HEK293 (cell line): ENCODE results near the gene PCDHB7.

Experiments used
- CTCF ChIA-PET: fragments of 350-600 bp; formaldehyde crosslinking; extraction: SDS; loops from one replicate; lab custom pipeline; 2021; ENCODE audit warnings: antibody characterized with exemption; lab: Yijun Ruan, JAX
- POLR2A ChIA-PET: fragments of 300-600 bp; formaldehyde crosslinking; extraction: SDS; loops from one replicate; lab custom pipeline; 2020; ENCODE audit warnings: antibody characterized with exemption, inconsistent platforms; lab: Yijun Ruan, JAX
- H3K27ac ChIP-seq: fragments of 200-500 bp; sonication (Bioruptor generic); 2 replicates; pipeline ENCODE4 v1.5.1; 2014; ENCODE audit warnings: low read depth, low read length, control low read depth, inconsistent platforms; ENCODE audit errors: extremely low read depth
- H3K36me3 ChIP-seq, 2 experiments: fragments of 200-500 bp in 1 of 2; sonication (Bioruptor generic) in 1 of 2; 1 replicate in 1 of 2; 2 replicates in 1 of 2; pipeline ENCODE4 v1.5.1; 2014 to 2017; ENCODE audit warnings: inconsistent platforms in 2 of 2, low read length in 2 of 2; ENCODE audit not compliant: control insufficient read depth in 2 of 2, insufficient read depth in 1 of 2
- H3K4me1 ChIP-seq: fragments of 200-500 bp; sonication (Bioruptor generic); 2 replicates; pipeline ENCODE4 v1.5.1; 2014; ENCODE audit warnings: mild to moderate bottlenecking, low read length, inconsistent platforms; ENCODE audit not compliant: control insufficient read depth, insufficient read depth
- H3K4me3 ChIP-seq: 2 replicates; pipeline ENCODE4 v1.5.1; 2011; ENCODE audit warnings: low read depth, mild to moderate bottlenecking, control low read depth, low read length, moderate library complexity
- H3K9me3 ChIP-seq: fragments of 200-500 bp; sonication (Bioruptor generic); 2 replicates; pipeline ENCODE4 v1.5.1; 2014; ENCODE audit warnings: low read depth, low read length, inconsistent platforms; ENCODE audit not compliant: control insufficient read depth, insufficient read depth
- GFI1B ChIP-seq: fragments of 450-650 bp; formaldehyde crosslinking; IDR thresholded peaks from 2 replicates; pipeline ENCODE4 v1.5.1; 2016; ENCODE audit warnings: missing biosample characterization, missing genetic modification characterization
- PRDM1 ChIP-seq: fragments of 450-650 bp; formaldehyde crosslinking; IDR thresholded peaks from 2 replicates; pipeline ENCODE4; 2016; ENCODE audit warnings: missing biosample characterization, missing genetic modification characterization
- PRDM4 ChIP-seq: fragments of 450-650 bp; formaldehyde crosslinking; IDR thresholded peaks from 2 replicates; pipeline ENCODE4 v1.5.1; 2017; ENCODE audit warnings: missing biosample characterization, missing genetic modification characterization
- REST ChIP-seq: fragments of 450-650 bp; formaldehyde crosslinking; IDR thresholded peaks from 2 replicates; pipeline ENCODE4 v1.5.1; 2016; ENCODE audit warnings: missing biosample characterization, missing genetic modification characterization
- SETDB1 ChIP-seq: IDR thresholded peaks from one replicate; pipeline ENCODE4 v1.6.1; 2017; ENCODE audit warnings: mild to moderate bottlenecking, low read length, moderate library complexity, mixed read lengths; ENCODE audit not compliant: insufficient read length
- TCF7L2 ChIP-seq: IDR thresholded peaks from 2 replicates; pipeline ENCODE4 v1.6.1; 2011; ENCODE audit warnings: low read depth, mild to moderate bottlenecking, inconsistent platforms, low read length, moderate library complexity, borderline replicate concordance
- YY2 ChIP-seq: fragments of 450-650 bp; formaldehyde crosslinking; IDR thresholded peaks from 2 replicates; pipeline ENCODE4 v1.5.1; 2016; ENCODE audit warnings: missing biosample characterization, missing genetic modification characterization
- ZFHX2 ChIP-seq: fragments of 450-650 bp; formaldehyde crosslinking; conservative IDR thresholded peaks from 2 replicates; pipeline ENCODE4 v1.5.1; 2016; ENCODE audit warnings: missing biosample characterization, missing genetic modification characterization
- ZFP37 ChIP-seq: fragments of 450-650 bp; formaldehyde crosslinking; IDR thresholded peaks from 2 replicates; pipeline ENCODE4 v1.5.1; 2016; ENCODE audit warnings: missing biosample characterization, missing genetic modification characterization
- ZNF132 ChIP-seq: fragments of 450-650 bp; formaldehyde crosslinking; IDR thresholded peaks from 2 replicates; pipeline ENCODE4 v1.5.1; 2017; ENCODE audit warnings: missing biosample characterization, missing genetic modification characterization, borderline replicate concordance
- ZNF26 ChIP-seq: fragments of 450-650 bp; formaldehyde crosslinking; IDR thresholded peaks from 2 replicates; pipeline ENCODE4 v1.5.1; 2016; ENCODE audit warnings: missing biosample characterization, missing genetic modification characterization
- ZNF311 ChIP-seq: fragments of 450-650 bp; formaldehyde crosslinking; IDR thresholded peaks from 2 replicates; pipeline ENCODE4 v1.5.1; 2017; ENCODE audit warnings: missing biosample characterization, missing genetic modification characterization, borderline replicate concordance
- ZNF394 ChIP-seq: fragments of 450-650 bp; formaldehyde crosslinking; IDR thresholded peaks from 2 replicates; pipeline ENCODE4 v1.5.1; 2016; ENCODE audit warnings: missing biosample characterization, missing genetic modification characterization, mild to moderate bottlenecking, moderate library complexity, borderline replicate concordance
- ZNF433 ChIP-seq: fragments of 450-650 bp; formaldehyde crosslinking; IDR thresholded peaks from 2 replicates; pipeline ENCODE4 v1.5.1; 2016; ENCODE audit warnings: missing biosample characterization, missing genetic modification characterization, low read depth
- ZNF596 ChIP-seq: fragments of 450-650 bp; IDR thresholded peaks from 2 replicates; pipeline ENCODE4 v1.5.0; 2018; ENCODE audit warnings: missing biosample characterization, mild to moderate bottlenecking, missing genetic modification characterization, moderate library complexity
- ZNF626 ChIP-seq: fragments of 450-650 bp; sonication (Bioruptor Pico); formaldehyde crosslinking; IDR thresholded peaks from 2 replicates; pipeline ENCODE4 v1.5.1; 2018; ENCODE audit warnings: missing biosample characterization, missing genetic modification characterization, inconsistent platforms
- ZNF639 ChIP-seq: fragments of 450-650 bp; formaldehyde crosslinking; IDR thresholded peaks from 2 replicates; pipeline ENCODE4 v1.5.1; 2016; ENCODE audit warnings: missing biosample characterization, missing genetic modification characterization
- ZNF704 ChIP-seq: fragments of 450-650 bp; formaldehyde crosslinking; IDR thresholded peaks from 2 replicates; pipeline ENCODE4 v1.5.1; 2016; ENCODE audit warnings: missing biosample characterization, missing genetic modification characterization
- ZSCAN4 ChIP-seq: fragments of 450-650 bp; formaldehyde crosslinking; IDR thresholded peaks from 2 replicates; pipeline ENCODE4 v1.5.1; 2017; ENCODE audit warnings: missing biosample characterization, missing genetic modification characterization

PCDHB7 gene

GRCh38 chr5:141149812-141150211 is 22.6 kb upstream of the PCDHB7 start, which contains the start of gene PCDHB6 (continued):
- TF ChIP-seq ZNF26 (tag by site-specific recombination) (no peak), PRDM1 (tag by site-specific recombination) (no peak)

GRCh38 chr5:141150224-141150992 is 22.0 kb upstream of the PCDHB7 start:
- Histone ChIP-seq H3K4me3 (no peak overlapping the region), H3K36me3 (no peaks in the 10 kb centered on the region), H3K9me3 (no peaks in the 10 kb centered on the region), H3K27ac (no peak overlapping the region), H3K4me1 (no peaks in the 10 kb centered on the region)
- POLR2A ChIA-PET, result no interaction called here
- TF ChIP-seq GFI1B (tag by site-specific recombination) (no peak), ZNF394 (tag by site-specific recombination) (no peak), ZNF639 (tag by site-specific recombination) (no peak), REST (tag by site-specific recombination) (no peak), ZFHX2 (tag by site-specific recombination) (no peak), ZFP37 (tag by site-specific recombination) (no peak), ZSCAN4 (no peak), PRDM4 (tag by site-specific recombination) (no peak), TCF7L2 (no peak), YY2 (no peak), ZNF596 (no peak), ZNF132 (tag by site-specific recombination) (no peak), ZNF626 (tag by site-specific recombination) (no peak), ZNF311 (tag by site-specific recombination) (no peak), ZNF433 (no peak), SETDB1 (no peak), ZNF704 (tag by site-specific recombination) (no peak)
- CTCF ChIA-PET, result interaction anchor here (0.9 to 1.6 kb wide), 7 partner anchors 13 to 65 kb away, joined by 3 to 8 read pairs (median 5); partner anchors contain the start of genes PCDHB11, PCDHB2 and PCDHB7
